ENCODE data around the gene SLC22A7.
"Not testable (repeated sequence)": the region's sequence is repeated elsewhere in the genome, so short reads cannot be mapped to it uniquely, and the experiment has no call there.

SLC22A7 gene

GRCh38 chr6:43299338-43300293, 1.6 kb downstream of the SLC22A7 start:
- Histone ChIP-seq H4K20me1 (ENCODE audit: insufficient read depth, low read length, poor library complexity, severe bottlenecking) (no peaks in the 10 kb centered on the region), H3K4me1 (ENCODE audit: insufficient read depth, low read length, poor library complexity, severe bottlenecking) (no peaks in the 10 kb centered on the region), H3K9me3 (ENCODE audit: insufficient read depth, low read depth, low read length) (no peaks in the 10 kb centered on the region), H3F3A (ENCODE audit: low read depth) (no peaks in the 10 kb centered on the region), H3K4me3 (ENCODE audit: low read length, poor library complexity, severe bottlenecking) (no peak overlapping the region), H3K36me3 (ENCODE audit: insufficient read depth, low read length) (no peaks in the 10 kb centered on the region), H2AFZ (ENCODE audit: low read length) (no peak overlapping the region), H3K79me2 (ENCODE audit: insufficient read depth, low read length) (no peaks in the 10 kb centered on the region), H3K9ac (ENCODE audit: low read depth, low read length, poor library complexity, severe bottlenecking) (no peak overlapping the region), H3K4me2 (ENCODE audit: low read depth, low read length, poor library complexity, severe bottlenecking) (no peak overlapping the region), H3K27me3 (ENCODE audit: insufficient read depth, low read length, poor library complexity, severe bottlenecking) (no peaks in the 10 kb centered on the region), H3K9me2 (replicated peaks; ENCODE audit: low read depth, low read length) (no peaks in the 10 kb centered on the region)
- TF ChIP-seq, protein P1, sequence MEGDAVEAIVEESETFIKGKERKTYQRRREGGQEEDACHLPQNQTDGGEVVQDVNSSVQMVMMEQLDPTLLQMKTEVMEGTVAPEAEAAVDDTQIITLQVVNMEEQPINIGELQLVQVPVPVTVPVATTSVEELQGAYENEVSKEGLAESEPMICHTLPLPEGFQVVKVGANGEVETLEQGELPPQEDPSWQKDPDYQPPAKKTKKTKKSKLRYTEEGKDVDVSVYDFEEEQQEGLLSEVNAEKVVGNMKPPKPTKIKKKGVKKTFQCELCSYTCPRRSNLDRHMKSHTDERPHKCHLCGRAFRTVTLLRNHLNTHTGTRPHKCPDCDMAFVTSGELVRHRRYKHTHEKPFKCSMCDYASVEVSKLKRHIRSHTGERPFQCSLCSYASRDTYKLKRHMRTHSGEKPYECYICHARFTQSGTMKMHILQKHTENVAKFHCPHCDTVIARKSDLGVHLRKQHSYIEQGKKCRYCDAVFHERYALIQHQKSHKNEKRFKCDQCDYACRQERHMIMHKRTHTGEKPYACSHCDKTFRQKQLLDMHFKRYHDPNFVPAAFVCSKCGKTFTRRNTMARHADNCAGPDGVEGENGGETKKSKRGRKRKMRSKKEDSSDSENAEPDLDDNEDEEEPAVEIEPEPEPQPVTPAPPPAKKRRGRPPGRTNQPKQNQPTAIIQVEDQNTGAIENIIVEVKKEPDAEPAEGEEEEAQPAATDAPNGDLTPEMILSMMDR (conservative IDR thresholded peaks at IDR 0.05; ENCODE audit: low read length) = no peak
- no peak for TF ChIP-seq EZH2phosphoT487 (IDR thresholded peaks at IDR 0.05; ENCODE audit: borderline replicate concordance)

GRCh38 chr6:43301081-43301870, 3.2 kb downstream of the SLC22A7 start:
- Histone ChIP-seq H3K9me3 (ENCODE audit: insufficient read depth, low read depth, low read length) (no peaks in the 10 kb centered on the region), H3K79me2 (ENCODE audit: insufficient read depth, low read length) (no peaks in the 10 kb centered on the region), H3K9me2 (replicated peaks; ENCODE audit: low read depth, low read length) (no peaks in the 10 kb centered on the region), H3K27me3 (ENCODE audit: insufficient read depth, low read length, poor library complexity, severe bottlenecking) (no peaks in the 10 kb centered on the region), H3K4me3 (ENCODE audit: low read length, poor library complexity, severe bottlenecking) (no peak overlapping the region), H3K4me2 (ENCODE audit: low read depth, low read length, poor library complexity, severe bottlenecking) (no peak overlapping the region), H3K4me1 (ENCODE audit: insufficient read depth, low read length, poor library complexity, severe bottlenecking) (no peaks in the 10 kb centered on the region), H3F3A (ENCODE audit: low read depth) (no peaks in the 10 kb centered on the region), H2AFZ (ENCODE audit: low read length) (no peak overlapping the region), H3K36me3 (ENCODE audit: insufficient read depth, low read length) (no peaks in the 10 kb centered on the region), H4K20me1 (ENCODE audit: insufficient read depth, low read length, poor library complexity, severe bottlenecking) (no peaks in the 10 kb centered on the region), H3K9ac (ENCODE audit: low read depth, low read length, poor library complexity, severe bottlenecking) (no peak overlapping the region)
- TF ChIP-seq, protein P1 (conservative IDR thresholded peaks at IDR 0.05; ENCODE audit: low read length) = no peak
- no peak for TF ChIP-seq EZH2phosphoT487 (IDR thresholded peaks at IDR 0.05; ENCODE audit: borderline replicate concordance)

- Histone ChIP-seq H3K4me1 (ENCODE audit: insufficient read depth, low read length, poor library complexity, severe bottlenecking) (no peaks in the 10 kb centered on the region), H3K9ac (ENCODE audit: low read depth, low read length, poor library complexity, severe bottlenecking) (no peak overlapping the region), H3K27me3 (ENCODE audit: insufficient read depth, low read length, poor library complexity, severe bottlenecking) (no peaks in the 10 kb centered on the region), H3K4me2 (ENCODE audit: low read depth, low read length, poor library complexity, severe bottlenecking) (no peak overlapping the region), H2AFZ (ENCODE audit: low read length) (no peak overlapping the region), H3K9me2 (replicated peaks; ENCODE audit: low read depth, low read length) (no peaks in the 10 kb centered on the region), H3K36me3 (ENCODE audit: insufficient read depth, low read length) (no peaks in the 10 kb centered on the region), H3K4me3 (ENCODE audit: low read length, poor library complexity, severe bottlenecking) (no peak overlapping the region), H3K9me3 (ENCODE audit: insufficient read depth, low read depth, low read length) (no peaks in the 10 kb centered on the region), H4K20me1 (ENCODE audit: insufficient read depth, low read length, poor library complexity, severe bottlenecking) (no peaks in the 10 kb centered on the region), H3F3A (ENCODE audit: low read depth) (no peaks in the 10 kb centered on the region), H3K79me2 (ENCODE audit: insufficient read depth, low read length) (no peaks in the 10 kb centered on the region)
- TF ChIP-seq, protein P1 (conservative IDR thresholded peaks at IDR 0.05; ENCODE audit: low read length) = no peak
- no peak for TF ChIP-seq EZH2phosphoT487 (IDR thresholded peaks at IDR 0.05; ENCODE audit: borderline replicate concordance)
These were observed 4.1 kb downstream of the SLC22A7 start for GRCh38 chr6:43302126-43302525.

GRCh38 chr6:43303006-43303405, 4.9 kb downstream of the SLC22A7 start:
- not testable (repeated sequence) for H3K4me1 ChIP-seq (ENCODE audit: insufficient read depth, low read length, poor library complexity, severe bottlenecking); H2AFZ ChIP-seq (ENCODE audit: low read length); H3K9me3 ChIP-seq (ENCODE audit: insufficient read depth, low read depth, low read length); H3K4me3 ChIP-seq (ENCODE audit: low read length, poor library complexity, severe bottlenecking); H4K20me1 ChIP-seq (ENCODE audit: insufficient read depth, low read length, poor library complexity, severe bottlenecking); H3K9ac ChIP-seq (ENCODE audit: low read depth, low read length, poor library complexity, severe bottlenecking); H3K4me2 ChIP-seq (ENCODE audit: low read depth, low read length, poor library complexity, severe bottlenecking); H3F3A ChIP-seq (ENCODE audit: low read depth); H3K9me2 ChIP-seq (replicated peaks; ENCODE audit: low read depth, low read length); H3K36me3 ChIP-seq (ENCODE audit: insufficient read depth, low read length); H3K27me3 ChIP-seq (ENCODE audit: insufficient read depth, low read length, poor library complexity, severe bottlenecking); H3K79me2 ChIP-seq (ENCODE audit: insufficient read depth, low read length)
